Activated CD4-positive, alpha-beta T cell treated with anti-CD3 and anti-CD28 coated beads for 36 hours (primary cell): Measurements from ENCODE around the gene EREG. TPM values are rescaled to one million over a fixed set of nuclear protein-coding genes. Genes with fewer than 3 reads are reported as not detected.
"Not testable (repeated sequence)": the region's sequence is repeated elsewhere in the genome, so short reads cannot be mapped to it uniquely, and the experiment has no call there.

ENCODE experiments used
- ATAC-seq: fragments of 200-7000 bp; cut with Tn5 transposase; one replicate; pipeline ENCODE4 v1.10.0; 2021; ENCODE audit warnings: mild to moderate bottlenecking, moderate library complexity
- CTCF ChIA-PET: fragments of 350-600 bp; sonication (Branson Sonifier 250); formaldehyde crosslinking; loops from one replicate; lab custom pipeline; 2021; ENCODE audit warnings: antibody characterized with exemption; lab: Charles Lee
- POLR2A ChIA-PET: fragments of 350-600 bp; sonication (Branson Sonifier 250); formaldehyde crosslinking; loops from one replicate; lab custom pipeline; 2021; ENCODE audit warnings: antibody characterized with exemption, inconsistent platforms; lab: Charles Lee
- DNase-seq: peaks from one replicate; pipeline ENCODE4 v3.0.0-alpha.2; 2020
- H3K27ac Mint-ChIP-seq: one replicate; pipeline ENCODE4 v1.8.0; 2021; ENCODE audit warnings: mixed read lengths
- H3K27me3 Mint-ChIP-seq: one replicate; pipeline ENCODE4 v1.8.0; 2021; ENCODE audit warnings: mixed read lengths
- H3K36me3 Mint-ChIP-seq: one replicate; pipeline ENCODE4 v1.8.0; 2021; ENCODE audit warnings: low read depth, mixed read lengths
- H3K4me1 Mint-ChIP-seq: one replicate; pipeline ENCODE4 v1.8.0; 2021; ENCODE audit warnings: mixed read lengths
- H3K4me3 Mint-ChIP-seq: one replicate; pipeline ENCODE4 v1.8.0; 2021; ENCODE audit warnings: mild to moderate bottlenecking, moderate library complexity, mixed read lengths
- H3K9me3 Mint-ChIP-seq: one replicate; pipeline ENCODE4 v1.8.0; 2021; ENCODE audit warnings: low read depth, mixed read lengths
- intact Hi-C, 2 experiments: fragments of 100-400 bp; cut with DNase I in 1 of 2; cut with micrococcal nuclease in 1 of 2; formaldehyde crosslinking; loops; one replicate each; pipeline versions ENCODE4 v1.14.2 to v1.15.1; 2022 to 2024; cut with DNase I, micrococcal nuclease
- total RNA-seq, 2 experiments: library from RNA; stranded (reverse); gene quantifications; one replicate each; pipeline ENCODE4 v1.2.3, GENCODE V29; 2021

Gene EREG
- total RNA-seq, 2 experiments from 2014 or later = not detected

GRCh38 chr4:74325886-74326285 is 39.1 kb upstream of the EREG start:
- H3K9me3 Mint-ChIP-seq = no peaks in the 10 kb centered on the region
- intact Hi-C loops = no loop called here
- no peak overlapping the region for H3K27ac Mint-ChIP-seq
- H3K4me3 Mint-ChIP-seq = no peak overlapping the region
- peaks cover 4% of the 10 kb centered on the region for H3K27me3 Mint-ChIP-seq
- CTCF ChIA-PET = no interaction called here
- POLR2A ChIA-PET = no interaction called here
- DNase-seq (no peak), ATAC-seq (no peak)
- H3K36me3 Mint-ChIP-seq = no peaks in the 10 kb centered on the region
- no peaks in the 10 kb centered on the region for H3K4me1 Mint-ChIP-seq

GRCh38 chr4:74327762-74328161 is 37.2 kb upstream of the EREG start:
- peaks cover 5% of the 10 kb centered on the region for H3K27me3 Mint-ChIP-seq
- ATAC-seq = no peak
- POLR2A ChIA-PET = no interaction called here
- intact Hi-C loops = no loop called here
- H3K9me3 Mint-ChIP-seq = no peaks in the 10 kb centered on the region
- H3K27ac Mint-ChIP-seq = no peak overlapping the region
- CTCF ChIA-PET = interaction anchor here (0.6 to 1.2 kb wide), 4 partner anchors 48 to 1568 kb away, joined by 3 to 4 read pairs (median 3); no protein-coding TSS in a partner anchor
- DNase-seq = no peak
- no peak overlapping the region for H3K4me3 Mint-ChIP-seq
- no peaks in the 10 kb centered on the region for H3K36me3 Mint-ChIP-seq
- no peaks in the 10 kb centered on the region for H3K4me1 Mint-ChIP-seq

GRCh38 chr4:74328501-74328900 is 36.4 kb upstream of the EREG start:
- Mint-ChIP-seq H3K4me1 (no peaks in the 10 kb centered on the region), H3K9me3 (no peaks in the 10 kb centered on the region), H3K27ac (no peak overlapping the region), H3K36me3 (no peaks in the 10 kb centered on the region), H3K4me3 (no peak overlapping the region), H3K27me3 (peaks cover 4% of the 10 kb centered on the region)
- no peak for ATAC-seq
- POLR2A ChIA-PET = no interaction called here
- CTCF ChIA-PET = interaction anchor here (0.6 to 1.2 kb wide), 3 partner anchors 48 to 140 kb away, joined by 3 to 4 read pairs (median 3); no protein-coding TSS in a partner anchor
- no peak for DNase-seq
- intact Hi-C loops = no loop called here

- DNase-seq (no peak), ATAC-seq (no peak)
- no peaks in the 10 kb centered on the region for H3K36me3 Mint-ChIP-seq
- no peak overlapping the region for H3K27ac Mint-ChIP-seq
- CTCF ChIA-PET = no interaction called here
- POLR2A ChIA-PET = no interaction called here
- no peaks in the 10 kb centered on the region for H3K9me3 Mint-ChIP-seq
- no peak overlapping the region for H3K4me3 Mint-ChIP-seq
- H3K27me3 Mint-ChIP-seq = peaks cover 3% of the 10 kb centered on the region
- intact Hi-C loops = no loop called here
- no peaks in the 10 kb centered on the region for H3K4me1 Mint-ChIP-seq
Measured at GRCh38 chr4:74329307-74329706, 35.6 kb upstream of the EREG start.

GRCh38 chr4:74330295-74330750 is 34.6 kb upstream of the EREG start:
- no peak overlapping the region for H3K4me3 Mint-ChIP-seq
- no peaks in the 10 kb centered on the region for H3K4me1 Mint-ChIP-seq
- intact Hi-C loops = no loop called here
- H3K9me3 Mint-ChIP-seq = no peaks in the 10 kb centered on the region
- no peak for DNase-seq
- CTCF ChIA-PET = no interaction called here
- ATAC-seq = no peak
- peaks cover 3% of the 10 kb centered on the region for H3K27me3 Mint-ChIP-seq
- no peak overlapping the region for H3K27ac Mint-ChIP-seq
- POLR2A ChIA-PET = no interaction called here
- H3K36me3 Mint-ChIP-seq = no peaks in the 10 kb centered on the region

GRCh38 chr4:74331252-74331651 is 33.7 kb upstream of the EREG start:
- H3K27me3 Mint-ChIP-seq = peaks cover 3% of the 10 kb centered on the region
- no peak for ATAC-seq
- H3K27ac Mint-ChIP-seq = no peak overlapping the region
- POLR2A ChIA-PET = no interaction called here
- no peak for DNase-seq
- intact Hi-C loops = no loop called here
- no peaks in the 10 kb centered on the region for H3K36me3 Mint-ChIP-seq
- CTCF ChIA-PET = interaction anchor here (1.0 kb wide), 1 partner anchor 11 kb away, joined by 4 read pairs; no protein-coding TSS in a partner anchor
- H3K9me3 Mint-ChIP-seq = no peaks in the 10 kb centered on the region
- H3K4me3 Mint-ChIP-seq = no peak overlapping the region
- no peaks in the 10 kb centered on the region for H3K4me1 Mint-ChIP-seq

GRCh38 chr4:74331944-74332343 is 33.0 kb upstream of the EREG start:
- ATAC-seq (no peak), DNase-seq (no peak)
- POLR2A ChIA-PET = no interaction called here
- no peaks in the 10 kb centered on the region for H3K9me3 Mint-ChIP-seq
- H3K27ac Mint-ChIP-seq = no peak overlapping the region
- no peak overlapping the region for H3K4me3 Mint-ChIP-seq
- no peaks in the 10 kb centered on the region for H3K4me1 Mint-ChIP-seq
- CTCF ChIA-PET = interaction anchor here (0.5 to 1.0 kb wide), 2 partner anchors 11 to 23 kb away, joined by 3 to 4 read pairs; no protein-coding TSS in a partner anchor
- peaks cover 3% of the 10 kb centered on the region for H3K27me3 Mint-ChIP-seq
- no peaks in the 10 kb centered on the region for H3K36me3 Mint-ChIP-seq
- intact Hi-C loops = no loop called here

- Mint-ChIP-seq H3K27me3 (peaks cover 1% of the 10 kb centered on the region), H3K9me3 (no peaks in the 10 kb centered on the region), H3K36me3 (no peaks in the 10 kb centered on the region), H3K27ac (no peak overlapping the region), H3K4me1 (no peaks in the 10 kb centered on the region), H3K4me3 (no peak overlapping the region)
- intact Hi-C loops = no loop called here
- ChIA-PET POLR2A (no interaction called here), CTCF (no interaction called here)
- ATAC-seq = no peak
- no peak for DNase-seq
Measured at GRCh38 chr4:74334636-74335035, 30.3 kb upstream of the EREG start.

GRCh38 chr4:74335341-74336021 is 29.5 kb upstream of the EREG start:
- Mint-ChIP-seq H3K27ac (no peak overlapping the region), H3K36me3 (no peaks in the 10 kb centered on the region), H3K4me1 (no peaks in the 10 kb centered on the region), H3K4me3 (no peak overlapping the region), H3K27me3 (peaks cover 1% of the 10 kb centered on the region), H3K9me3 (peaks cover 4% of the 10 kb centered on the region)
- POLR2A ChIA-PET = no interaction called here
- ATAC-seq = no peak
- intact Hi-C loops = no loop called here
- no peak for DNase-seq
- CTCF ChIA-PET = no interaction called here

- CTCF ChIA-PET = interaction anchor here (1.0 kb wide), 1 partner anchor 57 kb away, joined by 3 read pairs; no protein-coding TSS in a partner anchor
- Mint-ChIP-seq H3K36me3 (no peaks in the 10 kb centered on the region), H3K27me3 (peaks cover 5% of the 10 kb centered on the region)
Measured at GRCh38 chr4:74338792-74339333, 26.1 kb upstream of the EREG start.

GRCh38 chr4:74339501-74339900 is 25.4 kb upstream of the EREG start:
- no peak overlapping the region for H3K27ac Mint-ChIP-seq
- H3K9me3 Mint-ChIP-seq = peaks cover 16% of the 10 kb centered on the region
- ATAC-seq (no peak), DNase-seq (no peak)
- no peaks in the 10 kb centered on the region for H3K36me3 Mint-ChIP-seq
- H3K4me3 Mint-ChIP-seq = no peak overlapping the region
- intact Hi-C loops = no loop called here
- ChIA-PET CTCF (no interaction called here), POLR2A (no interaction called here)
- H3K4me1 Mint-ChIP-seq = no peaks in the 10 kb centered on the region
- peaks cover 5% of the 10 kb centered on the region for H3K27me3 Mint-ChIP-seq

More at GRCh38 chr4:74338792-74339333, 26.1 kb upstream of the EREG start:
- intact Hi-C loops = no loop called here
- no peak for ATAC-seq
- no peak for DNase-seq
- Mint-ChIP-seq H3K4me3 (no peak overlapping the region), H3K27ac (no peak overlapping the region), H3K9me3 (peaks cover 13% of the 10 kb centered on the region), H3K4me1 (no peaks in the 10 kb centered on the region)
- POLR2A ChIA-PET = no interaction called here

GRCh38 chr4:74340421-74340820 is 24.5 kb upstream of the EREG start:
- intact Hi-C loops, H3K27me3 Mint-ChIP-seq, ATAC-seq, H3K36me3 Mint-ChIP-seq, H3K4me3 Mint-ChIP-seq, DNase-seq, POLR2A ChIA-PET, CTCF ChIA-PET, H3K4me1 Mint-ChIP-seq, H3K27ac Mint-ChIP-seq: not testable (repeated sequence)
- peaks cover 22% of the 10 kb centered on the region for H3K9me3 Mint-ChIP-seq
